HUDEP-2 (cell line): ENCODE data around the gene CCNE1.

ENCODE experiments used
- DNase-seq, 76 experiments: peaks; one replicate each; lab custom pipeline; 2025; ENCODE audit not compliant: unreplicated experiment in 76 of 76; lab: John Stamatoyannopoulos, UW

The CCNE1 gene

GRCh38 chr19:29872224-29872731 lies 60.5 kb downstream of the CCNE1 start:
- DNase-seq, result peak in 15 of 76 experiments; percentile 8 to 45 (median 22)

GRCh38 chr19:29873024-29873800 lies 61.4 kb downstream of the CCNE1 start:
- peak in 36 of 76 experiments; percentile 12 to 63 (median 34) for DNase-seq
